Fibroblast of peridontal ligament (primary cell): Measurements from ENCODE around the gene FBXL16.

ENCODE experiments used
- DNase-seq: peaks from one replicate; pipeline ENCODE4 v3.0.0-alpha.2; 2010; ENCODE audit errors: extremely low read depth

Gene FBXL16

GRCh38 chr16:710500-711075, 5.0 kb upstream of the FBXL16 start:
- no peak for DNase-seq

- DNase-seq, result peak; percentile 81
Measured at GRCh38 chr16:709566-710499, 4.2 kb upstream of the FBXL16 start.

GRCh38 chr16:708959-709358, 3.4 kb upstream of the FBXL16 start:
- no peak for DNase-seq

- no peak for DNase-seq
Measured at GRCh38 chr16:708019-708418, 2.4 kb upstream of the FBXL16 start.

GRCh38 chr16:707062-707538, 1.5 kb upstream of the FBXL16 start:
- no peak for DNase-seq

GRCh38 chr16:706189-707061, 824 bp upstream of the FBXL16 start:
- DNase-seq, result no peak

- no peak for DNase-seq
Measured at GRCh38 chr16:704552-705380, 835 bp downstream of the FBXL16 start.

- no peak for DNase-seq
Measured at GRCh38 chr16:704047-704446, 1.6 kb downstream of the FBXL16 start.

GRCh38 chr16:703406-703805, 2.2 kb downstream of the FBXL16 start:
- no peak for DNase-seq

- DNase-seq, result no peak
Measured at GRCh38 chr16:702341-702740, 3.3 kb downstream of the FBXL16 start.

- no peak for DNase-seq
Measured at GRCh38 chr16:700684-701584, 4.7 kb downstream of the FBXL16 start.

GRCh38 chr16:698911-699671, 6.5 kb downstream of the FBXL16 start:
- DNase-seq, result no peak

- no peak for DNase-seq
Measured at GRCh38 chr16:695355-696089, 10.1 kb downstream of the FBXL16 start.

- DNase-seq, result no peak
Measured at GRCh38 chr16:694863-695354, 10.7 kb downstream of the FBXL16 start.

- no peak for DNase-seq
Measured at GRCh38 chr16:694187-694862, 11.3 kb downstream of the FBXL16 start.

GRCh38 chr16:693766-694165, 11.8 kb downstream of the FBXL16 start:
- DNase-seq, result no peak

GRCh38 chr16:693364-693763, 12.2 kb downstream of the FBXL16 start:
- no peak for DNase-seq
